HCT116 (cell line): ENCODE results near the gene CMTM6. TPM values are rescaled to one million over a fixed set of nuclear protein-coding genes. Genes with fewer than 3 reads are reported as not detected.

Source experiments
- ATAC-seq: fragments of 200-7000 bp; cut with Tn5 transposase; 2 replicates; pipeline ENCODE4 v1.9.1; 2020; ENCODE audit warnings: mild to moderate bottlenecking, moderate library complexity
- BruUV-seq: library from RNA; stranded (reverse); fragments of 400-500 nt; replicated peaks from 2 replicates; lab custom pipeline; 2021; lab: Mats Ljungman, UMichigan
- CTCF ChIA-PET: fragments of 300-600 bp; sonication (Branson Sonifier 250); formaldehyde crosslinking; loops from one replicate; lab custom pipeline; 2021; ENCODE audit warnings: antibody characterized with exemption; lab: Charles Lee
- POLR2A ChIA-PET: fragments of 300-600, 350-600 bp; sonication (Branson Sonifier 250); formaldehyde crosslinking; loops from one replicate; lab custom pipeline; 2021; ENCODE audit warnings: antibody characterized with exemption; lab: Charles Lee
- RAD21 ChIA-PET, 2 experiments: fragments of 300-600 bp; sonication (Branson Sonifier 250); formaldehyde crosslinking; loops; one replicate each; lab custom pipeline; 2023; ENCODE audit warnings: low total read pairs in 2 of 2; ENCODE audit not compliant: uncharacterized antibody in 2 of 2, unreplicated experiment in 2 of 2, low non-redundant PET in 1 of 2; lab: Charles Lee
- DNase-seq: peaks from one replicate; pipeline ENCODE4 v3.0.0-alpha.2; 2010; ENCODE audit warnings: low read depth, low spot score
- H2AFZ ChIP-seq: fragments of 200-600 bp; shearing (Covaris generic), sonication (generic); 2 replicates; pipeline ENCODE4 v1.6.1; 2017; ENCODE audit warnings: low read depth, mixed run types, mixed read lengths, antibody characterized with exemption, low read length; ENCODE audit not compliant: poor library complexity, severe bottlenecking
- H3K27ac ChIP-seq: 2 replicates; pipeline ENCODE4 v1.5.1; 2012; ENCODE audit warnings: low read depth, low read length
- H3K27me3 ChIP-seq: fragments of 200-600 bp; sonication (generic); 2 replicates; pipeline ENCODE4 v1.6.1; 2016; ENCODE audit warnings: mixed run types, low read length, mixed read lengths; ENCODE audit not compliant: insufficient read depth
- H3K36me3 ChIP-seq, 2 experiments: fragments of 200-500 bp in 1 of 2; fragments of 200-600 bp in 1 of 2; sonication (Bioruptor generic) in 1 of 2; sonication (generic) in 1 of 2; 2 replicates each; pipeline versions ENCODE4 v1.5.1 to v1.6.1; 2014 to 2016; ENCODE audit warnings: low read length in 2 of 2, inconsistent platforms in 1 of 2, mixed read lengths in 1 of 2, mixed run types in 1 of 2; ENCODE audit not compliant: insufficient read depth in 2 of 2, control insufficient read depth in 1 of 2
- H3K4me1 ChIP-seq, 2 experiments: fragments of 200-600 bp in 1 of 2; sonication (generic) in 1 of 2; 2 replicates each; pipeline versions ENCODE4 v1.5.1 to v1.6.1; 2012 to 2017; ENCODE audit warnings: low read length in 2 of 2, inconsistent platforms in 1 of 2, mild to moderate bottlenecking in 1 of 2, mixed read lengths in 1 of 2, mixed run types in 1 of 2, moderate library complexity in 1 of 2; ENCODE audit not compliant: insufficient read depth in 2 of 2, control insufficient read depth in 1 of 2
- H3K4me2 ChIP-seq: fragments of 200-600 bp; sonication (generic); 2 replicates; pipeline ENCODE4 v1.6.1; 2017; ENCODE audit warnings: mixed run types, low read length, mixed read lengths
- H3K4me3 ChIP-seq, 2 experiments: fragments of 200-600 bp in 1 of 2; sonication (generic) in 1 of 2; replicated peaks in 1 of 2; 2 replicates each; pipeline ENCODE4 v1.5.1; 2011 to 2016; ENCODE audit warnings: low read length in 2 of 2, control low read depth in 1 of 2, low read depth in 1 of 2, mild to moderate bottlenecking in 1 of 2, mixed read lengths in 1 of 2, mixed run types in 1 of 2
- H3K79me2 ChIP-seq: fragments of 200-600 bp; sonication (generic); 2 replicates; pipeline ENCODE4 v1.6.1; 2017; ENCODE audit warnings: mild to moderate bottlenecking, mixed run types, low read length, moderate library complexity, mixed read lengths; ENCODE audit not compliant: insufficient read depth
- H3K9ac ChIP-seq: fragments of 200-600 bp; sonication (generic); 2 replicates; pipeline ENCODE4 v1.6.1; 2016; ENCODE audit warnings: low read length, mixed read lengths
- H3K9me2 ChIP-seq: fragments of 200-600 bp; sonication (generic), shearing (Covaris generic); 2 replicates; pipeline ENCODE4 v1.6.1; 2017; ENCODE audit warnings: mixed run types, mild to moderate bottlenecking, moderate library complexity; ENCODE audit not compliant: insufficient read depth
- H3K9me3 ChIP-seq, 2 experiments: fragments of 200-500 bp in 1 of 2; fragments of 200-600 bp in 1 of 2; sonication (Bioruptor generic) in 1 of 2; sonication (generic) in 1 of 2; 2 replicates each; pipeline ENCODE4 v1.6.1; 2014 to 2017; ENCODE audit warnings: low read length in 2 of 2, mixed read lengths in 2 of 2, inconsistent platforms in 1 of 2, low read depth in 1 of 2, mild to moderate bottlenecking in 1 of 2, mixed run types in 1 of 2, moderate library complexity in 1 of 2; ENCODE audit not compliant: control insufficient read depth in 1 of 2, insufficient read depth in 1 of 2
- H4K20me1 ChIP-seq: fragments of 200-600 bp; sonication (generic), shearing (Covaris generic); 2 replicates; pipeline ENCODE4 v1.6.1; 2017; ENCODE audit warnings: mixed run types, mild to moderate bottlenecking, moderate library complexity; ENCODE audit not compliant: insufficient read depth
- CEBPB ChIP-seq: IDR thresholded peaks from 2 replicates; pipeline ENCODE4 v1.6.1; 2012; ENCODE audit warnings: low read depth
- EGR1 ChIP-seq: IDR thresholded peaks from 2 replicates; pipeline ENCODE4 v1.6.1; 2012; ENCODE audit warnings: low read depth
- ELF1 ChIP-seq: IDR thresholded peaks from 2 replicates; pipeline ENCODE4 v1.6.1; 2012; ENCODE audit warnings: low read depth, borderline replicate concordance
- EZH2 ChIP-seq: fragments of 200-600 bp; sonication (generic); IDR thresholded peaks from 2 replicates; pipeline ENCODE4 v1.6.1; 2017; ENCODE audit warnings: antibody characterized with exemption, mixed run types
- EZH2phosphoT487 ChIP-seq: fragments of 200-600 bp; IDR thresholded peaks from 2 replicates; pipeline ENCODE4 v1.6.1; 2018; ENCODE audit warnings: antibody characterized with exemption, borderline replicate concordance
- FOSL1 ChIP-seq: IDR thresholded peaks from 2 replicates; pipeline ENCODE4 v1.6.1; 2012; ENCODE audit warnings: low read depth
- POLR2AphosphoS5 ChIP-seq: IDR thresholded peaks from 2 replicates; pipeline ENCODE4 v1.6.1; 2011; ENCODE audit warnings: mild to moderate bottlenecking, low read depth, low read length, moderate library complexity
- RAD21 ChIP-seq: IDR thresholded peaks from 2 replicates; pipeline ENCODE4 v1.6.1; 2012; ENCODE audit warnings: low read depth, mild to moderate bottlenecking
- SIN3A ChIP-seq: IDR thresholded peaks from 2 replicates; pipeline ENCODE4 v1.6.1; 2012; ENCODE audit warnings: low read depth
- SP1 ChIP-seq: IDR thresholded peaks from 2 replicates; pipeline ENCODE4 v1.6.1; 2012; ENCODE audit warnings: low read depth
- SRF ChIP-seq: IDR thresholded peaks from 2 replicates; pipeline ENCODE4 v1.6.1; 2012; ENCODE audit warnings: low read depth
- YY1 ChIP-seq: IDR thresholded peaks from 2 replicates; pipeline ENCODE4 v1.6.1; 2011; ENCODE audit warnings: low read length, low read depth, moderate library complexity, mild to moderate bottlenecking; ENCODE audit not compliant: insufficient replicate concordance; ENCODE audit errors: extremely low read depth
- intact Hi-C: fragments of 100-400 bp; cut with micrococcal nuclease; formaldehyde crosslinking; loops from 2 replicates; pipeline ENCODE4 v1.10.0; 2022
- total RNA-seq: library from RNA; stranded (reverse); gene quantifications from one replicate; pipeline ENCODE4 v1.2.1, GENCODE V29; 2021; ENCODE audit not compliant: unreplicated experiment
- TF ChIP-seq, protein P1 (sequence below): IDR thresholded peaks from 2 replicates; pipeline ENCODE4 v1.6.1; 2011; ENCODE audit warnings: mild to moderate bottlenecking, low read length, moderate library complexity; ENCODE audit not compliant: insufficient replicate concordance; ENCODE audit errors: extremely low read depth
- TF ChIP-seq, protein P2 (sequence below), 3 experiments: fragments of 200-600 bp in 1 of 3; sonication (generic) in 1 of 3; IDR thresholded peaks in 2 of 3; conservative IDR thresholded peaks in 1 of 3; 2 replicates each; pipeline ENCODE4 v1.5.1; 2012 to 2017; ENCODE audit warnings: low read depth in 2 of 3, low read length in 2 of 3, antibody characterized with exemption in 1 of 3, borderline replicate concordance in 1 of 3, control low read depth in 1 of 3, mild to moderate bottlenecking in 1 of 3, mixed read lengths in 1 of 3, mixed run types in 1 of 3, moderate library complexity in 1 of 3; ENCODE audit not compliant: insufficient read depth in 1 of 3
- TF ChIP-seq, protein P3 (sequence below): IDR thresholded peaks from 2 replicates; pipeline ENCODE4 v1.6.1; 2012
- TF ChIP-seq, protein P4 (sequence below): IDR thresholded peaks from 2 replicates; pipeline ENCODE4 v1.6.1; 2012; ENCODE audit warnings: low read depth
- TF ChIP-seq, protein P5 (sequence below): IDR thresholded peaks from 2 replicates; pipeline ENCODE4 v1.6.1; 2012

CMTM6 gene
- total RNA-seq, 1 experiment from 2014 or later, result 41.1 TPM

DNA sequence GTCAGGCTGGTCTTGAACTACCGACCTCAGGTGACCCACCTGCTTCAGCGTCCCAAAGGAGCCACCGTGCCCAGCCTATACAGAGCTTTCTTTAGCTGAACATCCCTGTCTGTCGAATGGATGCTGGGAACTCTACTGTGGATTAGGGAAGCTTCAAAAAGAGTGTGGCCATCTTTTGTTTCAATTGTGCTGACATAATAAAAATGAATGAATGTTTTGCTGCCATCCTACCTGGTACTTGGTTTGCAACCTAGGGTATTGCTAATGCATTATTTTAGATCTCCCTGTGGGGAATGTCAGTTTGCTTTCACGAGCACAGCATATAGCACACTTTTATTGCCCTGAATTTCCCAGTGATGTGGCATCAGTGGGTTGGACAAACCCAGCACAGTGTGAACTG is 32.3 kb downstream of the CMTM6 start:
- 0 out of 2 replicates have a peak overlapping the region, but pooled peaks have one; percentile 5 for H3K9ac ChIP-seq
- H4K20me1 ChIP-seq, result no peaks in the 10 kb centered on the region
- no TSS peak for BruUV-seq
- RAD21 ChIA-PET, result interaction anchor here in 1 of 2 experiments (1.0 kb wide), 1 partner anchor 95 kb away, joined by 3 read pairs; no protein-coding TSS in a partner anchor
- no peak for TF ChIP-seq POLR2AphosphoS5
- TF ChIP-seq FOSL1, result no peak
- TF ChIP-seq, protein P1, sequence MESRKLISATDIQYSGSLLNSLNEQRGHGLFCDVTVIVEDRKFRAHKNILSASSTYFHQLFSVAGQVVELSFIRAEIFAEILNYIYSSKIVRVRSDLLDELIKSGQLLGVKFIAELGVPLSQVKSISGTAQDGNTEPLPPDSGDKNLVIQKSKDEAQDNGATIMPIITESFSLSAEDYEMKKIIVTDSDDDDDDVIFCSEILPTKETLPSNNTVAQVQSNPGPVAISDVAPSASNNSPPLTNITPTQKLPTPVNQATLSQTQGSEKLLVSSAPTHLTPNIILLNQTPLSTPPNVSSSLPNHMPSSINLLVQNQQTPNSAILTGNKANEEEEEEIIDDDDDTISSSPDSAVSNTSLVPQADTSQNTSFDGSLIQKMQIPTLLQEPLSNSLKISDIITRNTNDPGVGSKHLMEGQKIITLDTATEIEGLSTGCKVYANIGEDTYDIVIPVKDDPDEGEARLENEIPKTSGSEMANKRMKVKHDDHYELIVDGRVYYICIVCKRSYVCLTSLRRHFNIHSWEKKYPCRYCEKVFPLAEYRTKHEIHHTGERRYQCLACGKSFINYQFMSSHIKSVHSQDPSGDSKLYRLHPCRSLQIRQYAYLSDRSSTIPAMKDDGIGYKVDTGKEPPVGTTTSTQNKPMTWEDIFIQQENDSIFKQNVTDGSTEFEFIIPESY, result no peak
- no peak for TF ChIP-seq EGR1
- TF ChIP-seq, protein P2, sequence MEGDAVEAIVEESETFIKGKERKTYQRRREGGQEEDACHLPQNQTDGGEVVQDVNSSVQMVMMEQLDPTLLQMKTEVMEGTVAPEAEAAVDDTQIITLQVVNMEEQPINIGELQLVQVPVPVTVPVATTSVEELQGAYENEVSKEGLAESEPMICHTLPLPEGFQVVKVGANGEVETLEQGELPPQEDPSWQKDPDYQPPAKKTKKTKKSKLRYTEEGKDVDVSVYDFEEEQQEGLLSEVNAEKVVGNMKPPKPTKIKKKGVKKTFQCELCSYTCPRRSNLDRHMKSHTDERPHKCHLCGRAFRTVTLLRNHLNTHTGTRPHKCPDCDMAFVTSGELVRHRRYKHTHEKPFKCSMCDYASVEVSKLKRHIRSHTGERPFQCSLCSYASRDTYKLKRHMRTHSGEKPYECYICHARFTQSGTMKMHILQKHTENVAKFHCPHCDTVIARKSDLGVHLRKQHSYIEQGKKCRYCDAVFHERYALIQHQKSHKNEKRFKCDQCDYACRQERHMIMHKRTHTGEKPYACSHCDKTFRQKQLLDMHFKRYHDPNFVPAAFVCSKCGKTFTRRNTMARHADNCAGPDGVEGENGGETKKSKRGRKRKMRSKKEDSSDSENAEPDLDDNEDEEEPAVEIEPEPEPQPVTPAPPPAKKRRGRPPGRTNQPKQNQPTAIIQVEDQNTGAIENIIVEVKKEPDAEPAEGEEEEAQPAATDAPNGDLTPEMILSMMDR (IDR thresholded peaks at IDR 0.05 in 2 of 3, conservative IDR thresholded peaks at IDR 0.05 in 1 of 3; ENCODE audit: borderline replicate concordance in 1 of 3, insufficient read depth in 1 of 3, low read depth in 2 of 3, low read length in 2 of 3), result no peak
- no peak for TF ChIP-seq EZH2phosphoT487
- TF ChIP-seq, protein P3, sequence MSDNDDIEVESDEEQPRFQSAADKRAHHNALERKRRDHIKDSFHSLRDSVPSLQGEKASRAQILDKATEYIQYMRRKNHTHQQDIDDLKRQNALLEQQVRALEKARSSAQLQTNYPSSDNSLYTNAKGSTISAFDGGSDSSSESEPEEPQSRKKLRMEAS, result no peak
- TF ChIP-seq, protein P4, sequence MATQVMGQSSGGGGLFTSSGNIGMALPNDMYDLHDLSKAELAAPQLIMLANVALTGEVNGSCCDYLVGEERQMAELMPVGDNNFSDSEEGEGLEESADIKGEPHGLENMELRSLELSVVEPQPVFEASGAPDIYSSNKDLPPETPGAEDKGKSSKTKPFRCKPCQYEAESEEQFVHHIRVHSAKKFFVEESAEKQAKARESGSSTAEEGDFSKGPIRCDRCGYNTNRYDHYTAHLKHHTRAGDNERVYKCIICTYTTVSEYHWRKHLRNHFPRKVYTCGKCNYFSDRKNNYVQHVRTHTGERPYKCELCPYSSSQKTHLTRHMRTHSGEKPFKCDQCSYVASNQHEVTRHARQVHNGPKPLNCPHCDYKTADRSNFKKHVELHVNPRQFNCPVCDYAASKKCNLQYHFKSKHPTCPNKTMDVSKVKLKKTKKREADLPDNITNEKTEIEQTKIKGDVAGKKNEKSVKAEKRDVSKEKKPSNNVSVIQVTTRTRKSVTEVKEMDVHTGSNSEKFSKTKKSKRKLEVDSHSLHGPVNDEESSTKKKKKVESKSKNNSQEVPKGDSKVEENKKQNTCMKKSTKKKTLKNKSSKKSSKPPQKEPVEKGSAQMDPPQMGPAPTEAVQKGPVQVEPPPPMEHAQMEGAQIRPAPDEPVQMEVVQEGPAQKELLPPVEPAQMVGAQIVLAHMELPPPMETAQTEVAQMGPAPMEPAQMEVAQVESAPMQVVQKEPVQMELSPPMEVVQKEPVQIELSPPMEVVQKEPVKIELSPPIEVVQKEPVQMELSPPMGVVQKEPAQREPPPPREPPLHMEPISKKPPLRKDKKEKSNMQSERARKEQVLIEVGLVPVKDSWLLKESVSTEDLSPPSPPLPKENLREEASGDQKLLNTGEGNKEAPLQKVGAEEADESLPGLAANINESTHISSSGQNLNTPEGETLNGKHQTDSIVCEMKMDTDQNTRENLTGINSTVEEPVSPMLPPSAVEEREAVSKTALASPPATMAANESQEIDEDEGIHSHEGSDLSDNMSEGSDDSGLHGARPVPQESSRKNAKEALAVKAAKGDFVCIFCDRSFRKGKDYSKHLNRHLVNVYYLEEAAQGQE, result no peak
- no peak for TF ChIP-seq SIN3A
- TF ChIP-seq RAD21, result no peak
- no peak for TF ChIP-seq SRF
- TF ChIP-seq YY1, result no peak
- TF ChIP-seq, protein P5, sequence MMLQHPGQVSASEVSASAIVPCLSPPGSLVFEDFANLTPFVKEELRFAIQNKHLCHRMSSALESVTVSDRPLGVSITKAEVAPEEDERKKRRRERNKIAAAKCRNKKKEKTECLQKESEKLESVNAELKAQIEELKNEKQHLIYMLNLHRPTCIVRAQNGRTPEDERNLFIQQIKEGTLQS, result no peak
- no peak for TF ChIP-seq EZH2
- no peak for TF ChIP-seq CEBPB
- TF ChIP-seq SP1, result no peak
- no peak for TF ChIP-seq ELF1
- TF ChIP-seq, all 23 proteins: peak for 0
- ChIA-PET POLR2A (interaction anchor here (1.5 kb wide), 1 partner anchor 50 kb away, joined by 6 read pairs; no protein-coding TSS in a partner anchor), CTCF (interaction anchor here (0.6 to 4.0 kb wide), 8 partner anchors 15 to 195 kb away, joined by 3 to 39 read pairs (median 4); partner anchors contain the start of gene CMTM6)
- Histone ChIP-seq H3K79me2 (peaks cover 9% of the 10 kb centered on the region; the same call in 1 of the 2 replicates), H2AFZ (no peak overlapping the region), H3K4me2 (peak overlapping the region; percentile 68), H3K9me2 (no peaks in the 10 kb centered on the region; the same call in 1 of the 2 replicates), H3K9me3 (no peaks in the 10 kb centered on the region), H3K4me1 (peaks cover 39 to 57% of the 10 kb centered on the region in 2 experiments), H3K36me3 (peaks cover 0 to 11% of the 10 kb centered on the region in 2 experiments; a peak in 2 of 4 replicates), H3K4me3 (no peak overlapping the region), H3K27ac (peak overlapping the region; percentile 83), H3K27me3 (no peaks in the 10 kb centered on the region)
- no peak for DNase-seq
- intact Hi-C loops, result loop anchor here (10.0 kb wide), 1 partner anchor 176 kb away; no protein-coding TSS in a partner anchor
- peak; percentile 41; the same call in 1 of the 2 replicates for ATAC-seq
